GM19035 (cell line): Measurements from ENCODE around the gene CNR2.
"Not testable (repeated sequence)": the region's sequence is repeated elsewhere in the genome, so short reads cannot be mapped to it uniquely, and the experiment has no call there.

Experiments
- ATAC-seq: cut with Tn5 transposase; IDR thresholded peaks from one replicate; pipeline ENCODE4 v1.9.1; 2021; ENCODE audit not compliant: unreplicated experiment

Gene CNR2

DNA sequence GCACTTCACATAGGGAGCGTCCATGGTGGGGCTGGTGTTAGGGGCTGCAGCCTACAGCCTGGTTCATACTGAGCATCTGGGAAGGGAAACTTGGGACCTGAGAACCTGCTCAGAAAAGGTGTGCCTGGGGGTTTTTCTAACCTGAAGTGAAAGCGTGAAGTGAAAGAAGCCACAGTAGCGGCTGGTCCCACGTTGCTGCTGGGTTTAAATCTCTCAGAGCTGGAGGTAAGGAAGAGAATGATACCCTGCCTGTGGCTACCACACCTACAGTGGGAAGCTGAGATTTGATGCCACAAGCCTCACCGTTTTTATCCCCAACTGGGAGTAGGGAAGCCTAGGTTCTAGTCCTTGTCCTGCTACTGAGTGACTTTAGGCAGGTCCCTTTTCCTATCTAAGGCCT, 24.1 kb downstream of the CNR2 start:
- peak; percentile 66 for ATAC-seq

DNA sequence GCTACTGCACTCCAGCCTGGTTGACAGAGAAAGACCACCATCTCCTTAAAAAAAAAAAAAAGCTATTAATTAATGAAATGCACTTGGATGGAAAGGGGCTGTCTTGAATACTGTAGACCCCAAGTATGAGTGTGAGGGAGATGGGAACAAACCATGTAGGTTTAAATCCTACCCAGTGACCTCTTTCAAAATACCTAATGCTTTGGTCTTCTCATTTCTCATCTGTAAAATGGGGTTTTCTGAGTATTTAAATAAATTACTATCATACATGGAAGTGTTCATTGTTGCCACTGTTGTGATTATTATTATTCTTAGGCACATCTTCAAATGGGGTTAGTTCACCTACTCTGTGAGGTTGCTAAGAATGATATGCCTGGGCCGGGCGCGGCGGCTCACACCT, 27.9 kb downstream of the CNR2 start:
- ATAC-seq = no peak

DNA sequence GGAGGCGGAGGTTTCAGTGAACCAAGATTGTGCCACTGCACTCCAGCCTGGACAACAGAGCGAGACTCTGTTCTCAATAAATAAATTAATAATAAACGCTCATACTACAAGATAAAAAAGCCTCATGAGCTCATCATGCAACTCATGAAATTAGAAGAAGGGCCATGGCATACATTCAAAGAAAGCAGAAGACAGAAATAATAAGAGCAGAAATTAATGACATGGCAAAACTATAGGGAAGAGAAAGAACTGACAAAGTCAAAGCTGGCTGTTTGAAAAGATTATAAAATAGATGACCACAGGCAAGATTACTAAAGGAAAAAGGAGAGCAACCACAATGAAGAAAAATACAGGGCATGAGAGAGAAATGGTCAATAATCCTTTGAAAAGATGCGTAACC, 30.4 kb downstream of the CNR2 start:
- ATAC-seq = no peak

DNA sequence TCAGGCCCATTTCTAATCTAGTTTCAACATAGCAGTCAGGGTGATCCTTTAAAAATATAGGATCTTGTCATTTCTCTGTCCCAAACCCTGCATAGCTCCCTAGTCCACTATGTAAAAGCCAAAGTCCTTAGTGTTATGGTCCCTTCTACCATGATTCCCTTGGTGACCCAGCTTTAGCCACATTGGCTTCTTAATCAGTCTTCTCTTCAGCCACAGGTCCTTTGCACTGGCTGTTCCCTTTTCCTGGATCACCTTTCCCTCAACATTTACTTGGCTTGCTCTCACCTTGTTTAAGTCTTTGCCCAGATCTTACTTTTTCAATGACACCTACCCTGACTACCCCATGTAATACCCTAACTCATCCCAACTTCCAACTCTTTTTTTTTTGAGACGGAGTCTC, 33.4 kb downstream of the CNR2 start:
- no peak for ATAC-seq

DNA sequence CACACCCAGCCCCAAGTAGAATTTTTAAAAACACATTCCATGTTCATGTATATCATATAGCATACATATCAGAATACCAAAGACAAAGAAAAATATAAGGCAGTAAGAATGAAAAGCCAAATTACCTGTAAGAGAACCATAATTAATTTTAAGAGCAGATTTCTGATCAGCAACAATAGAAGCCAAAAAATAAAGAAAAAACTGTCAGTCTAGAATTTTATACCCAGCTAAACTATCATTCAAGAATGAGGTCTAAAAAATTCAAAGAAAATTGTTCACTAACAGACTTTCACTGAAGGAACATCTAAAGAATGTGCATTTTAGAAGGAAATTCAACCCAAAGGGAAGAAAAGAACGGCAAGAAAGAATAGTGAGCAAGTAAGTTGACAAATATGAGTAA, 34.5 kb downstream of the CNR2 start:
- no peak for ATAC-seq

DNA sequence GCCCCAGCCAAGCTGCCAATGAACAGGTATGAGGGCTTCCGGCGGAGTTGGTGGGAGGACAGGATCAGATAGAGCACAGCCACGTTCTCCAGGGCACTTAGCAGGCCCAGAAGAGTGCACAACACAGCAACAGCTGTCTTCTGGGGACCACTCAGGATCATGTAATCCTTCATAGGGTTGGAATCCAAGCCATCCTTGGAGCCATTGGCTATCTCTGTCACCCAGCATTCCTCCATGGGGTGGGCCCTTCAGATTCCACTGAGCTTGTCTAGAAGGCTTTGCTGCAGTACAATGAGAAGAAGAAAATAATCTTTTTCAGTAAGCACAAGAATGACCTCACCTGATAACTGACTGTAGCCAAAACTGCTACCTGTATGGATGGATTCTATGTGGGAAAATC, 37.8 kb downstream of the CNR2 start:
- ATAC-seq = no peak

DNA sequence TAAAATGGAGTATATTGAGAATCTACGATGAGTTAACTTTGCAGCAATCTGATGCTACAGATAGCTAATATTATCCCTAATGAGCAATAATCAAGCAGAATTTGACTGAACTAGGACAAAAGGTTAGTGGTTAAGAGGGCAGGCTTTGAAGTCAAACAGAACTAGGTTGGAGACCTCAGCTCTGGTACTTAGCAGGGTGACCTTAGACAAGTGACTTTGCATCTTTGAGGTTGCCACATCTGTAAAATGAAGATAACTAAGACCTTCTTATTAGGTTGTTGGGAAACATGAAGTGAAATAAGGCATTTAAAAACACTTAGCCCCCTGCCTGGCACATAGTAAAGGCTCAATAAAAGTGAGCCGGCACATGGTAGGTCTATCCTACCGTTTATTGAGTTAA, 40.7 kb downstream of the CNR2 start:
- ATAC-seq = no peak

DNA sequence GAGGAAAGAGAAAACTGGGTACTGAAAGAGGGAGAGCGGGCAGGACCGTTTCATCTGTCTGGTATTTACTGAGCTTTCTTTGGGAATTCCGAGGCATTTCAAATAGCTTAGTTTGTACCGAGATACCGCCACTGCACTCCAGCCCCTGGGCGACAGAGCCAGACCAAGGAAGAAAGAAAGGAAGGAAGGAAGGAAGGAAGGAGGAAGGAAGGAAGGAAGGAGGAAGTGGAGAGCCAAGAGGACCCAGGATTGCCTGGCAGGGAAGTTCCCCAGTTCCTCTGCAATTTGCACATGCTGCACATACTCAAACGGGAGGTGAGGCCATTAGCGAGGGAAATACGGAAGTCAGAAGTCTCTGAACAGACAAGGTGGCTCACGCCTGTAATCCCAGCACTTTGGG, 44.1 kb downstream of the CNR2 start:
- ATAC-seq = no peak

DNA sequence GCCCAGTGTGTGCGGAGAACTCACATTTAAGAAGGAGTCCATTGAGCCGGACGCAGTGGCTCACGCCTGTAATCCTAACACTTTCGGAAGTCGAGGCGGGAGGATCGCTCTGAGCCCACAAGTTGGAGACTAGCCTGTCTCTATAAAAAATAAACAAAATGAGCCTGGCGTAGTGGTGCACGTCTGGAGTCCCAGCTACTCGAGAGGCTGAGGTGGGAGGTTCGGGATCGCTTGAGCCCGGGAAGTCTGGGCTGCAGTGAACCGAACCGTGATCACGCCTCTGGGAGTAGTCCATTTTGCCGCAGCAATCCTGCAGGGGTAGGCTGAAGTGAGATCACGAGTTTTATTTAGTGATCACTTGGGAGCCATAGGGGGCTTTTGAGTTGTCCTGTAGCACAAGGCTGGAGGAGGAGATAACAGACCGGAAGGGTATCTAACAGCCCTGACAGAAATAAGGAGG, 44.6 kb downstream of the CNR2 start:
- peak; percentile 12 for ATAC-seq

DNA sequence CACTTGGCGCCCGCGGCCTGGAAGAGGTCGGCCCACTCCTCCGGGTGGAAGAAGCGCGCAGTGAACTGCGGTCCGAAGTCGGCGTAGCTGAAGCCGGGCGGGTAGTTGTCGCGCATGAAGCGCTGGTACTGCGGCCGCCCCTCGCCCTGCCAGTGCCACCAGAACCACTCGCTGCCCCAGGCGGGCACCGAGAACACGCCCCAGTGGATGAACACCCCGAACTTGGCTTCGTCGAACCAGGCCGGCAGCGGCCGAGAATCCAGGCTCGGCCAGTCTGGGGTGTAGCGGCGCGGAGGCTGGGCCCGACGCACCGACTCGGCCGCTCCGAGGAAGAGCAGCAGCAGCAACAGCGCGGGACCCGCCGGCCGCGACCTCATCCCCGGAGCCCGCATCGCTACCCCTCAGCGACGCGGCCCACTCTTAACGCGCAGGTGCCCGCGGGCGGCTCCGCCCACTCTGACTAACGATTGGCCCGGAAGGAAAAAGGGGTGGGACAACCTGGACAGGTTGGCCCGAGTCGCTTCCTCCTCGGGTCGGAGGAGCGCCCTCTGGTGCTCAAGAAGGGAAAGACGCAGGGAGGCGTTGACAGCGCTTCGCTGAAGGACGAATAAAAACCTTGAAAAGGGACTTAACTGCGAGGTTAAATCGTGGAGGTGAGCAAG, 45.1 kb downstream of the CNR2 start, which contains the start of gene FUCA1:
TSS of gene FUCA1 (minus strand) at position 396 of the 662 bp plus-strand sequence. CDS start at position 392, 4 bp downstream.
- ATAC-seq = peak; percentile 94

DNA sequence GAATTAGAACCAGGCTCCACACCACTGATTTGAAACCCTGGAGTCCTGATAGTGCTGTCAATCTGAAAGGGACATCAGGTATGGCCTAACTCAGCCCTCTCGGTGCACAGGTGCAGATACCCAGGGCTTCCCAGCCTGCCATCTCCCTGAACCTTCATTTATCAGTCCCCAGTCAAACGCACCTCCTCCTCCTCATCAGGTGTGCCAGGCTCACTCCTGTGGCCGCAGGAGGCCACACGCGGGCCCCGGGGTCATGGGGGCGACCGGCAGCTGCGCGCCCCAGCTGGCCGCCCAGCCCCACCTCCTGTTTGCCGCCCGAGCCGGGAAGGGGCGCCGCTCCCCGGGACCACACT, 45.6 kb downstream of the CNR2 start:
- ATAC-seq = no peak

DNA sequence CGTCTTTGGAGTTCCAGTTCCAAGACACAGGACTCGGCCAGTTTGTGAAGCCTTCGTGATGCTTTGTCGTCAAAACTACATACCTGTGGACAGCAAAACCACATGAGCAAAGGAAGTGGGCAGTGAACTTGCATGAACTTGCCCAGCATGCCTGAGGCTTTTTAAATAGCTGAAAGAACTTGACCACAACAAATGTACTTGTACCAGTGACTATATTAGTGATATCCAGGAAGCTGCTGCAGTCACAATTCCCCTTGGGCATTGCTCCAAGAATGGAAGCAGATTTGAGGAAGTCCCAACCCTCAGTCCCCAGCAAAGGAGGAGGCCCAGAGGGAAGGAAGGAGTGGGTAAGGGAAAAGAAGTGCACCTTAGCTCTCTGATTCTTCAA, 47.6 kb downstream of the CNR2 start:
- ATAC-seq = no peak

DNA sequence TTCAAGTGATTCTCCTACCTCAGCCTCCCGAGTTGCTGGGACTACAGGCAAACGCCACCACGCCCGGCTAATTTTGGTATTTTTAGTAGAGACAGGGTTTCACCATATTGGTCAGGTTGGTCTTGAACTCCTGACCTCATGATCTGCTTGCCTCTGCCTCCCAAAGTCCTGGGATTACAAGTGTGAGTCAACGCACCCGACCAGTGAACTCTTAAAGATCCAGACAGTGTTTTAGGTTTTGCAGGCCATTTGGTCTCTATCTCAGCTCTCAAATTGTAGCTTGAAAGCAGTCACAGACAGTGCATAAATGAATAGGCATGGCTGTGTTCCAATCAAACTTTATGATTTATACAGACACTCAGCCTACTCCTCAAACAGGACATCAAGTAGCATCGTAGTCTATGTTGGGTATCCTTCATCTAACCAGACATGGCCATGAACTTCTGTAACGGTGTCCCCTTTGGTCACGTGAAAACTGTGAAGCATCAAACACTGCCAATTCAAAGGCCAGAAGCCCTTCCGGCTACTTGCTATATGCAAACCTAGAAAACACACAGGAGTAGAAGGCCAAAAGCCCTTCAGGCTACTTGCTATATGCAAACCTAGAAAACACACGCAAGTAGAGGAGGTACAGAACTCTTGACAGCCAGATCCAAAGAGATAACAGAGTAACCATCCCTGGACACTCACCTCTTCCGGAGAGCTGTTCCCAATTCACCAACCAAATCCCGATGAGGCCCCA, 48.2 kb downstream of the CNR2 start:
- ATAC-seq = no peak

DNA sequence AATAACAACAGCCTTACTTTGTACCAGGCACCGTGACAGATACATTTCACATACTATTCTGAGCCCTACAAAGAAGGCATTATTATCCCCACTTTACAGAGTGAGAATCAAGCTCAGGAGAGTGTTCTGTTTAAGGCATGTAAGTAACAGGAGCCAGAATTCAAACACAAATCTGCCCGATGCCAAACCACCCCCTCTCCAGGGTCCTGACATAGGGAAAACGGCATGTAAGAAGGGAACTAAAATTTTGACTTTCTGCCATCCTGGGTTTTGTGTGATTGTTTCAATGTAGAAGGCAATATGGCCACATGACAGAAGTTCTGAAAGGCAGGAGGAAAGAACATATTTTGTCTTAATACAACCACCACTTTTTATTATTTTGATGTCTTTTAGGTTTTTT, 50.5 kb downstream of the CNR2 start:
- no peak for ATAC-seq

DNA sequence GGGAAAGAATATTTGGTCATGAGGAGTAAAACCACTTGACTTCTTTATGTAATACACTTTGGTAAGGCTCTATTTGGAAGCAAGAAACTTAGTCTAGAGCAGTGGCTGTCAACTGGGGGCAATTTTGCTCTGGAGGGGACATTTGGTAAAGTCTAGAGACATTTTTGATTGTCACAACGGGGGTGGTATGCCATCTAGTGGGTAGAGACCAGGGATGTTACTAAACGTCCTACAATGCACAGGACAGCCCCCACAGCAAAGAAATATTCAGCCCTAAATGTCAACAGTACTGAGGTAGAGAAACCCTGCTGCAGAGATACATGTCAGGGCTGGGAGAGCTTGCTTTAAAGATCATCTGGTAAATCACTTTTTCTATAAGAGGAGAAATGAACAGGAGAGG, 58.6 kb downstream of the CNR2 start:
- ATAC-seq = no peak

DNA sequence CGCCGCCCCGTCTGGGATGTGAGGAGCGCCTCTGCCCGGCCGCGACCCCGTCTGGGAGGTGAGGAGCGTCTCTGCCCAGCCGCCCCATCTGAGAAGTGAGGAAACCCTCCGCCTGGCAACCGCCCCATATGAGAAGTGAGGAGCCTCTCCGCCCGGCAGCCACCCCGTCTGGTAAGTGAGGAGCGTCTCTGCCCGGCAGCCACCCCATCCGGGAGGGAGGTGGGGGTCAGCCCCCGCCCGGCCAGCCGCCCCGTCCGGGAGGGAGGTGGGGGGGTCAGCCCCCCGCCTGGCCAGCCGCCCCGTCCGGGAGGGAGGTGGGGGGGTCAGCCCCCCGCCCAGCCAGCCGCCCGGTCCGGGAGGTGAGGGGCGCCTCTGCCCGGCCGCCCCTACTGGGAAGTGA, 60.0 kb downstream of the CNR2 start:
- not testable (repeated sequence) for ATAC-seq

DNA sequence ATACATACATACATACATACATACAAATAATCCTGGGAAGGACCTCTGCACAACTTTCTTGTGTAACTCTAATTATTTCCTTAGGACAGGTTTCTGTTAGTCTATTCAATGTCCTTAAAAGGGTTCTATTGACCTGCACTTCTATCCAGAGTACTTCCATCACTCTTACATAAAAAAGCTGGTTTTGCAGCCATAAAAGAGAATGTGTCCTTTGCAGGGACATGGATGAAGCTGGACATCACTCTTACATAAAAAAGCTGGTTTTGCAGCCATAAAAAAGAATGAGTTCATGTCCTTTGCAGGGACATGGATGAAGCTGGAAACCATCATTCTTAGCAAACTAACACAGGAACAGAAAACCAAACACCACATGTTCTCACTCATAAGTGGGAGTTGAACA, 61.8 kb downstream of the CNR2 start:
- not testable (repeated sequence) for ATAC-seq

DNA sequence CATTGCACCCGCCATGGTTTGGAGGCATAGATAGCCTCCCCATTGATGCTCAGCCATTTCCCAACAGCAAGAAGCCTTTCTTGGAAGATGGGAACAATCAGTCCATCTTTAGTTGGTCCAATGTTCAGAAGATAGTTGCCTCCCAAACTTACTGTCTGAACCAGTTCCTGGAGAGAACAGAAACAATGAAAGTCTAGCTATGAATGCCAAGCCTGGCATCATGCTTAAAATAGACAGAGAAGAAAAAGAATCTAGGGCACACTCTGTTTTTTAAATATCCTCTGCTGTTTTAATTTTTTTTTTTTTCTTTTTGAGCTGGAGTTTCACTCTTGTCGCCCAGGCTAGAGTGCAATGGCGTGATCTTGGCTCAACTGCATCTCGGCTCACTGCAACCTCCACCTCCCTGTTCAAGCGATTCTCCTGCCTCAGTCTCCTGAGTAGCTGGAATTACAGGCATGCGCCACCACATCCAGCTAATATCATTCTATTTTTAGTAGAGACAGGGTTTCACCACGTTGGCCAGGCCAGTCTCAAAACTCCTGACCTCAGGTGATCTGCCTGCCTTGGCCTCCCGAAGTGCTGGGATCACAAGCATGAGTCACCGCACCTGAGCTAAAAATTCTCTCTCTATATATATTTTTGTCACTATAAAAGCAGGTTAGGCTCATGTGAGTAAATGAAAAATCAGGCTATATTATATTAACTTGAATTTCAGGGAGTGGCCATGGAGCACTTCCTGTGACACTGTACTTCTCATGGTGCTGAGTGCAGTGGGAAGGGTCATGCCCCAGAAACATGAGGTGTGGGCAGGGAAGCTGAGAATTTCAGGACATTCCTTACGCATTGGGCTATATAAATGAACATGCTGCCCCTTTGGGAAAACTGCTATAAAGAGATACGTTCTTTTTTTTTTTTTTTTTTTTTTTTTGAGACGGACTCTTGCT, 64.2 kb downstream of the CNR2 start:
- no peak for ATAC-seq

DNA sequence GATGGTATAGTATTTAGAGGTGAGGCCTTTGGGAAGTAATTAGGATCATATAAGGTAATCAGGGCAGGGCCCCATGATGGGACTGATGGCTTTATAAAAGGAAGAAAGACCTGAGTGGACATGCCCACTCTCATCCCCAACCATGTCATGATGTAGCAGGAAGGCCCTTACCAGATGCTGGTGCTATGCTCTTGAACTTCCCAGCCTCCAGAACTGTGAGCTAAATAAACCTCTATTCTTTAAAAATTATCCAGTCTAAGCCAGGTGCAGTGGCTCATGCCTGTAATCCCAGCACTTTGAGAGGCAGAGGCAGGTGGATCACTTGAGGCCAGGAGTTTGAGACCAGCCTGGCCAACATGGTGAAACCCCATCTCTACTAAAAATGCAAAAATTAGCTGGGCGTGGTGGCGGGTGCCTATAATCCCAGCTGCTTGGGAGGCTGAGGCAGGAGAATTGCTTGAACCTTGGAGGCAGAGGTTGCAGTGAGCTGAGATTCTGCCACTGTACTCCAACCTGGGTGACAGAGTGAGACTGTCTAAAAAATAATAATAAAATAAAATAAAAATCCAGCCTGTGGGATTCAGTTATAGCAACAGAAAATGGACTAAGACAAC, 65.6 kb downstream of the CNR2 start:
- ATAC-seq = not testable (repeated sequence)

DNA sequence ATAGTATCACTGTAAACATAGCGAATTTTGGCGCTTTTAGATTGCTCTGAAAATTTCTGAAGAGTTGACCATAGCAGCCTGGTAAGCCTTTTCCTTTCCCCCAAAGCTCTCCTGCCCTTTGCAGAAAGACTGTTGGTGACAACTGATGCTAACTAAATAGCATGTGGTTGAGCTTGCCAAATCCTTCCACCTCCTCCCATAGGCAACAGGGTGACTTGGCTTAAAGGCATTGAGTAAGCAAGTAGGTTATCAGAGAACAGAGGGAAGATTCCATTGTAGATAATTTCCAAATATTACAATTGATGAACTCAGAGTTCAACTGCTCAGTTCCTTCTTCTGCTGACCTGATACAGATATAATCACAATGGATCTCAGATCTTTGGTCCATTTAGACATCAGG, 68.0 kb downstream of the CNR2 start:
- ATAC-seq = no peak

DNA sequence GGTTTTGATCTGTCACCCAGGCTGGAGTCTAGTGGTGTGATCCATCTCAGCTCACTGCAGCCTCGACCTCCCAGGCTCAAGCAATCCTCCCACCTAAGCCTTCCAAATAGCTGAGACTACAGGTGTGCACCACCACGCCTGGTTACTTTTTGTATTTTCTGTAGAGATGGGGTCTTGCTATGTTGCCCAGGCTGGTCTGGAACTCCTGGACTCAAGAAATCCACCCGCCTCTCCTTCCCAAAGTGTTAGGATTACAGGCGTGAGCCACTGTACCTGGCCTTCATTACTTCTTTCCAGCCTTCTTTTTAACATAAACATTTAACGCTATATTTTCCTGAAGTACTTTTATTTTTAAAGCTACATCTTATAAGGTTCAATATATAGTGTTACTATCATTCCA, 69.5 kb downstream of the CNR2 start:
- ATAC-seq = no peak
